Smooth muscle cell of the brain vasculature (primary cell): ENCODE data around the gene ZNF366.

Source experiments
- DNase-seq: peaks from one replicate; pipeline ENCODE4 v3.0.0-alpha.2; 2012; ENCODE audit warnings: low read depth, low spot score

Gene ZNF366

DNA sequence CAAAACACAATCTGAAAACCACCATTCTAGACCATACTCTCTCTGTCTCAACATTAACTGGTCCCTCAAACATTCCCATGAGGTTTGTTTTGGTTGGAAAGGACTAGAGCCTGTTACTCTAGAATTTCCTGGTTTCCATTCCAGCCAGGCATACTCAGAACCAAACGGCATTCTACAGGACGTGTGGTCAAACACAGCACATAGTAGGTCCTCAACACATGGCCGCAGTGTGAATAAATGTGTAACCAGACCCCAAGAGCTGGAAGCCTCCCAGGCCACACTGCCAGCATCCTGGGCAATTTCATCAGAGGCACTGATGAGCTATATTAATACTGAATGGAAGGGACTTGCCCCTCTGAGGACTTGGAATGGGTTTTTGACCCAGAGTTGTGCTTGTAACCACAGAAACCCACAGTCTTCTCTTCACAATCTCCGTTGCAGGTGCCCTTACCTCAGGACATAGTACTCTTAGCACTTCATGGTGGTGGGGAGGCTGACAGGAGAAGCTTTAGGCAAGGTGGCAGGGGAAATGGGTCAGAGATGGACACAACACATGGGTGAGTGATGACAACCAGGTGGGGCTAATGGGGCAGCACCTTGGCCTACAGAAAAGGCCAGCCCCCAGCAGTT is 66.0 kb downstream of the ZNF366 start:
- DNase-seq, result no peak

DNA sequence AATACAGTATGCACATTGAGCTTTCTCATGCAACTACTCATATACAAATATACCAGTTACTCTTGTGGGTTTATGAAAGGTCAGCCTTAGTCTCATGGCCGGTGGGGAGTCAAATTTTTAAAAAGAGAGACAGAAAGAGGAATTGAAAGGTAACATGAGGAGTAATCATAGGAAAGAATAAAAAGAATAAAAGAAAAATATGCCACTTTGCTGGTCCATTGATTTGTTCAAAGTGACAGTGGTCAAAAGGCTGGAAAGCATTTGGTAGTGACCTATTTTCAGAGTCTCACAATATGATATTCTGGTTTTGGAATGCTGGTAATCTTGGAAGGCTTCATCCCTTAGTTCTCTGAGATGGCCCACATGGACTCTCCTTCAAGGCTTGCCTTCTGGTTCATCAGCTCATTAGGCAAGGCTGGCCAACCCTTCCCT is 67.0 kb downstream of the ZNF366 start:
- no peak for DNase-seq

DNA sequence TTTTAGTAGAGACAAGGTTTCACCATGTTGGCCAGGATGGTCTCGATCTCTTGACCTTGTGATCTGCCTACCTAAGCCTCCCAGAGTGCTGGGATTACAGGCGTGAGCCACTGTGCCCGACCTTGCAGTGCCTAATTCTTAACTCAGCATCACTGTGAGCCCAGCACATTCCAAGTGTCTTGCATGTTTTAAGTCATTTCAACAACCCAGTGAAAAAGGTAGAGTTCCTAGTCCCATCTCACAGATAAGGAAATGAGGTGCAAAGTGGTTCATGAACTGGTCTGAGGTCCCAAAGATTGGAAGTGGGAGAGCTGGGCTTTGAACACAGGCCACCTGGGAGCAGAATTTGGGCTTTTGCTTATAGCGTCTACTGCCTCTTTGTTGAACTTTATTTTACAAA is 68.0 kb downstream of the ZNF366 start:
- no peak for DNase-seq

DNA sequence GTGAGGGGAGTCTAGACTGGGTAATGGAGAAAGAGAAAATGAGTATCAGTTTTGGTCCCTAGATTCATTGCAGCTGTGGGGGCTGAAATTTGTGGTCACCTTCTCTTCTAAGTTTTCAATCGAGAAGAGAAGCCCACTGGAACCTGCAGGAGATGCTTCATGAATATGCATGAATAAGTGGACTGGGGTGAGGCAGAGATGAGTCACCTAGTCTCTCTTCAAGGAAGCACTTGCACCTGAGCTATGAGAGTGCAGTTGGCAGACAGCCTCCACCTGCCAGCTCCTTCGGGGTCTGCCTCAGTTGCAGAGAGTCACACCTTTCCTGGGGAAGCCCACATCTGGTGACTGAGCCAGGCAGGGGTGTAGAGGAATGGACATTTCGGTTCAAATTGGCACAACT is 69.1 kb downstream of the ZNF366 start:
- DNase-seq, result no peak

DNA sequence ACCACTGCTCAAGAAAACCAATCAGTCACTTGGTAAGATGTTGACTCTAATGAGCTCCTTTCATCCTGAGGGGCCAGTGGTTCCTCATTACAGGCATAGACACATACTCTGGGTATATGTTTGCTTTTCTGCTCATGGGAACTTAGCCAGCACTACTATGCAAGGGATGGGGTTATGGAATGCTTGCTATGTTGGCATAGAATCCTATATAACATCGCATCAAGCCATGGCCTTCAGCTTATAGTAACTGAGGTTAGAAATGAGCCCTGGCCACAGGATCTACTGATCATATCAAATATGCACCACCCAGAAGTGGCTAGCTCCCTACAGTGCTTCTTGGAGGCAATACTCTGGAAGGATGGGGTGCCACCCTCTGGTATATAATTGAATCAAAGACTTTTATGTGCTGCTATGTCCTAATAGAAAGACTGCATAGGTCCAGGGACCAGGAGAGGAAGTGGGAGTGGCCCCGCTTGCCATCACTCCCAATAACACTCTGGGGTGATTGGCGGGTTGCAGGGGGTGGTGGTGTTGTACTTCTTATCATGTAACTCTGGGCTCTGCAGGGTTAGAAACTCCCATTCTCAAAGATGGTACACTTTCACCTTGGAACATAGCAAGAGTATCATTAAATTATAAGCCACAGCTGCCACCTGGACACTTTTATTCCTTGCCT is 70.3 kb downstream of the ZNF366 start:
- DNase-seq, result no peak

DNA sequence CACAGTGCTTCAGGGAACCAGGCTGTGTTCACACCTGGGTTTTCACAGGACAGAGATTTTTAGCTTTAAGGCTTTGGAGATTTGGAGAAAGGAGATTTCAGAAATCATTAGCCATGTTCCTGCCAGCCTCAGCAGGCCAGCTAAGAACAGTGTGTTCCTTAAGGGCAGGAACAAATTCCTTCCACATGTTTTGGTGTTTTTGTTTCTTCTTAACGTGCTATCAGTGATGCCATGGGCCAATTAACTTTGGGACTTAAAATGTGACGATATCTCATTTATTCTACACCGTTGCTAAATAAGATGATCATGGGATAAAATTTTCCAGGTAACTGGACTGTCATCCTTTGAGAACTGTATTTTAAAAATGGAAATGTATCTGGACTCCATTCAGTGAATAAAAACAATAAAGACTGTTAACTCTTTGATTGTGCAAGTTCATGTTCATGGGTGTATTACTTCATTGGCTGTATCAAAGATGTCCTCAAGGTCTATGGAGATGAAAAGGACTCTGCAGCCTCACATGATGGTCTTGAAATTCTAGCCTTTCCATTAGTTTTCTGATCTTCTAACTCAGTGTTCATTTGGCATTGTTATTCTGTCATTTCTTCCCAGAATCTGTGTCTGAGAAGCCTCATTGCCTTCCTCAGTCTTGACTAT is 72.3 kb downstream of the ZNF366 start:
- no peak for DNase-seq

DNA sequence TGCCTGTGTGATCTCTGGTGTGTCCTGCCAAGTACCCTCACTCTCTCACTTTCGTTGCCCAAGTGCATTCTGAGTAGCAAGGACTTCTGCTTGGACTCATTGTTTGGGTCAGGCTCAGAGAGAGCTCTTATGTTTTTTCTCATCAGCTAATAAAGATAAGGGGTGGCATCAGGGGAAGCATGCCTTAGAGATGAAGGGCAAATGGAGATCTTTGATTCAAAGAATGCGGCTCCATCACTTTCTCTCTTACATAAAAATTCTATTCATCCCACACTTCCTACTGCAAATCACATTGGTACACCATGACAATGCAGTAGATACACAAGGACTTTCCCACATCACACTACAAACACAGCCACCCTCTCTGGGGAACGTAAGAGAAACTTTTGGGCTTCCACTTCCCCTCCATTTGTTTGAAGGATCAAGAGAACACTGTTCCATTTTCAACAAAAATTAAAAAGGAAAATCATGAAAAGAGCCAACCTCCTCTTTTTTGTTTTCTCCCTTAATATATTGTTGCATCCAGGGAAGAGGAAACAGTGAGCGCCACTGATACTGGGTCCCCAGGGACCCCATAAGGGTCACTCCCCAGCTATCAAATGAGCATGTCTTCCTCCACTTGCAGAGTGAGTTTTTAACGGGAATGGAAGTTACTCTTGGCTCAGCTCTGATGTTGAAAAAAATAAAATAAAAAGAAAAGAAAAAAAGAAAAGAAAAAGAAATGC is 73.0 kb downstream of the ZNF366 start:
- DNase-seq, result no peak

DNA sequence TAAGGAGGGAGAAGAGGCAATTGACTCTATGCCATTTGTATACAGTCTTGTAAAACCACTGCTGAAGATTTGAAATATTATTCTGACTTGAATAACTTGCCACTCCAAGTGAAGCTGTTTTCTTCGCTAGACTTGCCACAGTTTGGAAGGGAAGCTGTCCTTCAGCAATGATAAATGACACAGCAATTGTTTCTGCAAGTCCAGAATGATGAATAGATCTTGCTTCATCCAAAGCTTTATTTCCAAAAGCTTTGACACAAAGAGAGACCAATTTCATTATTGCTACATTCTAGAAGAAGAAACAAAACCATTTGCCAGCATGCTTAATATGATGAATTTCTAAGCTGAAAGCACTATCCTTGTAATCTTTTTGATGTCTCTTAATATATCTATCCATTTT is 73.7 kb downstream of the ZNF366 start:
- no peak for DNase-seq

DNA sequence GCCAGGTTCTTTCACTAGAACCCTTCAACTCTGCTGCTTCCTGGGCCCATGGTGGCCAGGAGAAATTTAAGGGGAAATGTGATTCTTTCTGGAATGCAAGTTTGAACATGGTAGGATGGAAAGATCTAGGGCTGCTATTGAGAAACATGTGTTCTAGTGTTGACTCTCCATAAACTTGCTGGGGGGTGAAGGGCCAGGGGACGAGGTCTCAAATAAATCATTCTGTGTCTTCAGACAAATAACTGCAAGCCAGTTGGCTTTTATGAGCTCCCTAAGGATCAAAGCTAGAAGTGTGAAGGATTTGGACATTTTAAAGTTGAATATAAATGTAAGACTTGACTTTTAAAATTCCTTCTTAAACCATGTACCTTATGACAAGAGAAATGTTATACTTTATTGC is 78.5 kb downstream of the ZNF366 start:
- no peak for DNase-seq

DNA sequence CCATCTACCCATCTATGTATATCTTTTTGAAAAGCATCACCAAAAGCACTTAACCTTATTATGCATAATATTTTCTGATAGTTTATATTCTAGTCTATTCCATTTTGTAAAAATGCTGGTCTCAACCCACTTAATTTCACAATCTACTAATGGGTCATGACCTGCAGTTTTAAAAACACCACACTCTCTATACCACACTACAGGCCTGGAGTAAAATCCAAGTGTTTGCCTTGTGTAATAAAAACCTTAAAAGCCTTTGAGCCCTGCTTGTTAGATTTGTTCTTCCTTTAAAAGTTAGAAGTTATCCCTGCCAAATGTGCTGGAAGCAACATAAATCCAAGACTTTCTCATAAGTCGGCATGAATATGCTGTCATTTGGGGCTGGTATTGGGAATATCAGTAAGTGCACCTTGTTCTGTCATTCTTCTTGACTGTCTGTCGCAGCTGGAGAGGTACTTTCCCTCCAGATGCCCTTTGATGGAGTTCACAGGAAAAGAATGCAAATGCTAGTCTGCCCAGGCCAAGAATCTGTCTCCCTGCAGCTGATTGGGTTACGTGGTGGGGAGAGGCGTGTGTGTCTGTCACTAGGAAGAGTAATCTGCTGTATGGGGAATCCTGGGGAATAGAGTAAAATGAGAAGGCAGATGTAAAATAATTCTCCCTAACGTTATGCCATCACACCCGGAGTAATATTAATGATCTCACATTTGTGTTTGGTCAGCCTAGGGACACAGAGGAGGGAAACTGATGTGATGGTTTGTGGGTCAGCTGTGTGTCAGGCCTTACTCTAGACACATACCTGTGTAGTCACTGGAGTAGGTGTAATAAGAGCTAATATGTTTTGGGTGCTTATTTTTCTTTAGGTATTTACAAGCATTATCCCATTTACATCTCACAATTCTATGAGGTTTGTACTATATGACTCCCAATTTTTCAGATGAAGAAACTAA is 79.4 kb downstream of the ZNF366 start:
- no peak for DNase-seq

DNA sequence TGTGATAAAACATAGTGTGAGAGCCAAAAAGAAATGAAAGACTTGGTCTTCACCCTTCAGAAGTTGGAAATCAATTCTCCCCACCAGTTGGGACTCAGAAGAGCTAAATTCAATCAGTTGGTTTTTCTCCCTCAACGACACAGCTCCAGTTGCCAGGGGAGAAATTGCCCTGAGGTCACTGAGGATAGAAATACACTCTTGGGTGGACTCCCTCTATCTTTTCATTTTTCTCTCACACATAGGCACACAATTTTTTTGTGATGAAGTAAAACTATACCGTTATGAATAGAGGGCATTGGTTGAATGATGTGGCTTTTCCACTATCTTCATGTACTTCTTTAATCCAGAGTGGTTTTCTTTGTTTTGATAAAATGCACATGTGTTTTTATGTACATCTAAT is 80.2 kb downstream of the ZNF366 start:
- no peak for DNase-seq

DNA sequence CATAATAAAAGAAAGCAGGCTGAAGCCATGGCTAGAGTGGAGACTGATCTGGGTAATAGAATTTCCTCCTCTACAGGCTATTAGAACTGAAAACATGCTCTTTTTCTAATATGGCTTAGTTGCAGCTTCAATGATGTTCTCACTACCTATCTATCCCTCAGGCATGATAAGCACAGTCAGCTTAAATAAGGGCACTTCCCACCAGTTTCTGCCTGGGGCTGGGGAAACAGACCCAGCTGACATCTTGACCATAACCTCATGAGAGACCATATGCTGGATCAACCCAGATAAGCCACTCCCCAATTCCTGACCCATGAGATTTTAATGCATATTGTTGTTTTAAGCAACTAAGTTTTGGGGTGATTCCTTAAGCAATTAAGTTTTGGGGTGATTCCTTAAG is 81.2 kb downstream of the ZNF366 start:
- DNase-seq, result no peak

DNA sequence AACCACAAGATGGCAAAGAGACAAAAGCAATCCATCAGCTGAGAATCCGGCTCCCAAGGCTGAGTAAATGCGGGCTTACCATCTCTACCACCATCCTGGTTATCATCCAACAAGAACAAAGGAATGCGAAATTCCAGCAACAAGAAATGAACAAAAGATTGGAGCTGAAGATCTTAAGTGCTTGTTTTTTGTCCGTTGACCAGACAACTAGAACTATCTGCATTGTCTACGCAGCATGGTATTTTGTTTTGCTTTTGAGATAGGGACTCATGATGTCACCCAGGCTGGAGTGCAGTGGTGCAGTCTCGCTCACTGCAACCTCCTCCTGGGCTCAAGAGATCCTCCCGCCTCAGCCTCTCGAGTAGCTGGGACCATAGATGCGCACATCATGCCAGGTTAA is 88.9 kb downstream of the ZNF366 start:
- no peak for DNase-seq

DNA sequence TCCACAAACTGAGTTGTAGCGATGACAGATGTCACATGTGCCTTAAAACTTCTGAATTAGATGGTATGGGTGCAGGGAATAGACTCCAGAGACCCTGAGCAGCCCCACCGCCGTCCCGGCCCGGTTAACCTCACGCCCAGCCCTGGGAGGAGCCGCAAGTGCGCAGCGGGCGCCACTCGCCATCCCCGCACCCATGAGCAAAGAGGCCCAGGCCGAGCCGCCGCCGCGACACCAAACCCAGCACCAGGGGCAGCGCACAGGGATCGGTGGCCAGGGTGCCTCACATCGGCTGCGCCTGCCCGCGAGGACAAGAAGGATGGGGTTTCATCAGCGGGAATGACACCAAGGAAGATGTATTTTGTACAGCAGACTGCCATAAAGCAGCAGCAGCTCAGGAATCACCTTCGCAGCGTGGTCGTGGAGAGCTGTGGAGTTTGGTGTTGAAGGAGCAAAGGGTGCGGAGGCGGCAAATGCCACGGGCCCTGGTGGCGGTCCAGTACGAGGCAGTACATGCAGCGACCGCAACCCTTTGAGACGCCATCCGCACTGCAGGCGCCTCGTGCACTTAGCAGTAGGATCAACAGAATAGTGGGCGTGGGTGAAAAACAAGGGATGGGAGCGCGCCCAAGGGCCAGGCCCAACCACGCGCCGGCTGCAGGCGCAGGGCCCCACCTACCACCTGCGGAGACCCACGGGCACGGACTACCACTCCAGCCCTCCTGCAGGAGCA is 89.7 kb downstream of the ZNF366 start:
- no peak for DNase-seq

DNA sequence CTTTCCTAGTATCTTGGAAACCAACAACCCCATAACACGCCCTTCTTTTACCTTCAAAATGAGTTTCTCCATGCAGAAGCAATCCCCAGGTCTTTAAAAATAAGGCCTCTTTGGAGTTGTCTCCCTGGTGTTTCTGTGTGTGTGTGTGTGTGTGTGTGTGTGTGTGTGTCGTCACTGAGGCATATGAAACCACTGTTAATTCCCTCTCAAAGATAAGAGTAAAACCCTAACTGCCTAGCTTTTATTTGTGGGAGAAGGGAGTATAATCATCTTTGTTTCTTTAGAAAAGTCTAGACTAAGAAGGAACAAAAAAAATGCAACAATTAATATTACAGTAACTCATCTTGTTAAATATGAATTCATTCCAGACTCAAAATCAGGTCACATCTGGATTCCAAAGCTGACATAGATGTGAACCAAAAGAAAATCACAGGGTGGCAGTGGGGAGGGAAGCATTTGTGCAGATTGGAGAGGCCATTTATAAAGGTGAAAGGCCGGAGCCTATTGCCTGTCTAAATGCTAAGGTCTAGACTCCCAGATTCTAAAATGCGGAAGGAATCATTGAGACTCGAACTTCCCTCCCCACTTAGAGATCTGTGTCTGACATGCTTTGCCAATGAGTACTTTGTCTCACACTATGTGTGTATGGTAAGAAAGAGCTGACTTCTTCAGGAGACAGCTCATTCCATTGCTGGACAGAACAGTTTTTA is 91.4 kb downstream of the ZNF366 start:
- no peak for DNase-seq

DNA sequence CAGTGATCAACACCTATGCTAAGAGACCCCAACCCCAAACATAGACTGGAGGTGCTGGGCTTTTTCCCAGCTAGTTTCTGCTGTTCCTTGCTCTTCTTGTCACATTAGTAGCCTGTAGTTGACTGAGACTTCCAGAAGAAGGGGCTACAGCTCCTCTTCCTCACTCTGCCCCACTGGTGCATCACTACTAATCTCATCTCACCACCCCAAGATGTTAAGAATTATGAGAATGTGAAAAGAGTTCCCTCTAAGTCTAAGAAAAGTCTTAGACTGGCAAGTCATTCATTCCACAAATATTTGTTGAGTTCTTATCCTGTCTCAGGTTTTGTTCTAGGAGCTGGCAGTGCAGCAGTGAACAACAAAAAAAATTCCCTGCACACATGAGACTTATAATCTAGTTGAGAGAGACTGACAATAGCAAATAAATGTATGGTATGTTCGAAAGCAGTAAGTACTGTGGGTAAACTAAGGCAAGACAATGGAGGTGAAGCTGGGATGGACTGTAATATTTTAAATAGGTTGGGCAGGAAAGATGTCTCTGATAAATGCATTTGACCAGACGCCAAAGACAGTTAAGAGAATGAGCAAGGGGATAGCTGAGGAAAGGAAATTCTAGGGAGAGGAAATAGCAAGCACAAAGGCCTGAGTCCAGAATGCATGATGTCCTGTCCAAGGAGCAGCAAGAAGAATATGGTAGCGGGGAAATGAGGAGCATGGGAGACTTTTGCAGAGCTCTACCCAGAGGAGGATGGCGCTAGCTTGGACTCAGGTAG is 94.7 kb downstream of the ZNF366 start:
- no peak for DNase-seq

DNA sequence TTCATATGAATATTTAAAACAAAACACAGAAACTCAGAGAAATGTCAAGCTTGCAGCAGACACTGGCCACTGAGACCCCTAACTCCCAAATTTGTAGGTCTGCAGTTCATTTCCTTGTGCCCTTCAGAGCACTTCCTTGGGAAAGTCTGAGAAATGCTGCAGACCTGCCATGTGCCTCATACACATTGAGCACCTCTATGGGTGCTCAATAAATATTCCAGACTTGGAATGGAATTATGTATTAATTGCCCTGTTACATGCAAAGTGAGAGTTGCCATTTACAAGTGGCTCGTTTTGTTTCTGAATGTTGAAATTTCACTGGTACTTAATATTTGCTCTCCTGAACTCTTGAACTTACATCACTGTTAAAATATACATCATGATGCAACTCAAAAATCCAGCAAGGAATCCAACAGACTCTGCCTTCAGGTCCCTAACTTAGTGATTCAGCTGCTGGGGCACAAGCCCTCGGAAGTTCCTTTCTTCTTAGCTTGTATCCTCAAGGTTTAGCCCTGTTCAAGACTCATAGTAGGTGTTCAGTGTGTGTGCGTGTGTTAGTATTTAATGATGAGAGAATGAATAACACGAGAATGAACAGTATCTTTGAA is 96.4 kb downstream of the ZNF366 start:
- DNase-seq, result no peak

DNA sequence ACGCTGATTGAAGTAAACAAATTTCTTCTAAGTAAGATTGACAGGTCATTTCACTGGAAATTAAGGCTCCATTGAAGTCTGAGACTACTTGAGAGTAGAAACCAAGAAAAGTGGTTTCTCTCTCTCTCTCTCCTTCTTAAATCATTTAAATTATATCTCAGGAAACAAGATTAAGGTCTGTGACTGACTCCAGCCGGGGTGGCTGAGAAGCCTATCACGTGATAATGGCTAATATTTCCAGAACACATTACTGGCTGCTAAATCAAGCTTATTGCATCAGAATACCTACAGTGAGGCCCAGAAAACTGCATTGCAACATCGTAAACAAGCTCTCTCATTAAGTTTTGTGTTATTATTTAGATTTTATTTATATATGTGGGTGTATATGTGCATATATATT is 98.6 kb downstream of the ZNF366 start:
- DNase-seq, result no peak

DNA sequence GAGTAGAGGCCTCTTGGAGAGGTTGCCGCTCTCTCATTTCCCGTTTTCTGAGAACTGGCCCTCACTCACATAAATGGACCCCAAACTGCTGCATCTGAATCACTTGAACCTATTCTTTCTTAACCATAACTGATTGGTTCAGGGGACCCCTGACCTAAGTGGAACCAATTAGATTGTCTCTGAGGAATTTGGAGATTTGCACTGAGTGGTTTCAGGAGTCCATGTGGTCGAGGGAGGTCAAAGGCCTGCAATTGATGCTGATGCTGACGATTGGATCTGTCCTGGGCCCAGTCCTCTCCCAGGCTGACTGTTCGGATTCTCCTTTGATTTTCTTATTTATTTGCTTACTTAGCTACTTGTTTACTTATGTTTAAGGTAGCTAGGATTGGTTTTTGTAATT is 99.1 kb downstream of the ZNF366 start:
- DNase-seq, result no peak
